Stimulated activated CD8-positive, alpha-beta memory T cell treated with anti-CD3 and anti-CD28 coated beads, Interleukin-2, amount 100 ng/mL, for 1 hour (primary cell): ENCODE results near the gene KRTAP5-2.

ENCODE experiments used
- DNase-seq, 2 donors: peaks; one replicate each; pipeline ENCODE4 v3.0.0-alpha.2; 2020; ENCODE audit warnings: low read depth in 2 of 2

The KRTAP5-2 gene

DNA sequence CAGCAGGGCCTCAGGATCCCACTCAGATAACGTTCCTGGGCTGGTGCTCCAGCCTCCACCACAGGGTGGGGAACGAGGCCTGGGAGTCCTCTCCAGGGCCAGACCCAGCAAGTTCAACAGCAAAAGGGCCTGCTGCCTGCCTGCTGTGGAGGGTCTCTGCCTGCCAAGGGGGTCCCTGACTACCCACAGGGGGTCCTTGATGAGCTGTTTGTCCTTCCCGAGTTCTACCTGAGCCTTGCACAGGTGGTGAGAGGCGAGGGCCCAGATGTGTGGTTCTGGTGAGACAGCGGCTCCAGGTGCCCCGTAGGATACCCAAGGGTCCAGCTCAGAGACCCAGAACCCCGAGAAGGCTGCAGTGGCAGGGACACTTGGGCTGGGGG, 30.4 kb downstream of the KRTAP5-2 start:
- DNase-seq = no peak

DNA sequence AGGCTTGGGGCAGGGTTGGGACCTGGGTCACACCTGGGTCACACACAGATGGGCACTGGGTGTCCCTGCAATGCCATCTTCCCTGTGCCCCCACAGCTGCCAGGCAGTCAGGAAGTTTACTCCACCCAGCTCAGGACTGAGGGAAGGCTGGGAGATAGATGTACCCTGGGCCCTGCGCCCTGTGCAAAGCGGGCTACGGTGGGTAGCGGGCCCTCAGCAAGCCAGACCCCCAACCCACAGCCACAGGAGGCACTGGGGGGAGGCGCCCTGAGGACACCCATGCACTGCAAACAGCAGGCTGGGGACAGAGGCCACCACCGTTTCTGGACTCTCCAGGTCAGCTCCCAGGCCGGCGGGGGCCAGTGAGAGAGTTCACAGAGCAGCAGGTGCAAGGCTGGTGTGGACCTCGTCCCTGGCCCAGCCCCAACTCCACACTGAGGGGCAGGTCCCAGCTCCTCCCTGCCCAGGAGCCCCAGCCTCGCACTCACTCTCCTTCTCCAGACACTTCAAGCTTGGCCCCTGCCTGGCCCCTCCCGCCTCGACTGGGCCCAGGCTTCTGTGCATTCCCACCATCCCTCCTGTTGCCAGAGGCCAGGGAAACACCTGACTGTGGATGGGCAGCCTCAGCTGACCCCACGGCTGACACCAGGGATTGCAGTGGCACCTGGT, 30.9 kb downstream of the KRTAP5-2 start:
- no peak for DNase-seq

- no peak for DNase-seq
Measured at GRCh38 chr11:1566381-1567051, 31.6 kb downstream of the KRTAP5-2 start.

DNA sequence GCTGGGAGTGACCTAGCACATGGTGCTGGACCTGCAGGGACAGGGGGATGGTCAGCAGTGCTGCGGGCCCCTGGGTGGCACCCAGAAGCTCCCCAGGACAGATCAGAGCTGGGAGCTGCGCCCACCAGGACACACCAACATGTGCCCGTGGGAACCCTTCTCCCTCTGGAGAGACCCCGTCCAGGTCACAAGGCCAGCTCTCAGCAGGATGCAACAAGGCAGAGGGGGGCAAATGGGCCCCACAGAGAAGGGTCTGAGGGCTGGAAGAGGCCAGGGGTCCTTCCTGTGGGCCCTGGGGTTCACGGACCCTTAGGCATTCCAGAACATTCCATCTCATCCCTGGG, 32.2 kb downstream of the KRTAP5-2 start:
- no peak for DNase-seq

DNA sequence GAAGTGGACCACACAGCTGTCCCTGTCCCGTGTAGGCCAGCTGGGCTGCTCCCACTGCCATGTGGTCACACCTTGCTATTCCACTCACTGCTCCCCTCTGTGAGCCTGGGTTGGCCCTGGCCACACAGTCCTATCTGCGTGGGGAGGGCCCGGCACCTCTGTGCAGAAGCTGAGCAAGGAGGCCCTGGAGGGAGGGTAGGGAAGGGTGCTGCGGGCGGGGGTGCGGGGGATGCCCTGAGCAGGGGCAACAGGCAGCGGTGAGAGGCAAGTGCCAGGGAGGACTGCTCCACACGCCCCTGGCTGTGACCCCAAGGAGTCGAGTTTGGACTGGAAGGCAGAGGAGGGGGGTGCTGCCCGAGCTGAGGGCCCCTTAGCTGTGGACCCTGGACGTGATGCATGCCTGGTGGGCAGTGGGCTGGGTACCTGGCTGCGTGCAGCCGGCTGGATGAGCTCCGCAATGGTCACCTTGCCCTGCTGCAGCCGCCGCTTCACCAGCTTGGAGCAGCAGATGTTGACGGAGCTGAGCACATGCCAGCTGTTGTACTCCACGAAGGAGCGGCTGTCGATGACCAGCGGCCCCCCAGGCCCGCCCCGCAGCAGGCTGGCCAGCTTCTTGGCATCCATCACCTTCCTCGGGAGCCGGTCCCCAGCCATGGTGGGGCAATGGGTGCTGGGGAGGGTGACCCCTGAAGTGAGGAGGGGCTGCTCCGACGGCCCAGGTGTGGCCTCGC, 32.8 kb downstream of the KRTAP5-2 start:
- DNase-seq = no peak

DNA sequence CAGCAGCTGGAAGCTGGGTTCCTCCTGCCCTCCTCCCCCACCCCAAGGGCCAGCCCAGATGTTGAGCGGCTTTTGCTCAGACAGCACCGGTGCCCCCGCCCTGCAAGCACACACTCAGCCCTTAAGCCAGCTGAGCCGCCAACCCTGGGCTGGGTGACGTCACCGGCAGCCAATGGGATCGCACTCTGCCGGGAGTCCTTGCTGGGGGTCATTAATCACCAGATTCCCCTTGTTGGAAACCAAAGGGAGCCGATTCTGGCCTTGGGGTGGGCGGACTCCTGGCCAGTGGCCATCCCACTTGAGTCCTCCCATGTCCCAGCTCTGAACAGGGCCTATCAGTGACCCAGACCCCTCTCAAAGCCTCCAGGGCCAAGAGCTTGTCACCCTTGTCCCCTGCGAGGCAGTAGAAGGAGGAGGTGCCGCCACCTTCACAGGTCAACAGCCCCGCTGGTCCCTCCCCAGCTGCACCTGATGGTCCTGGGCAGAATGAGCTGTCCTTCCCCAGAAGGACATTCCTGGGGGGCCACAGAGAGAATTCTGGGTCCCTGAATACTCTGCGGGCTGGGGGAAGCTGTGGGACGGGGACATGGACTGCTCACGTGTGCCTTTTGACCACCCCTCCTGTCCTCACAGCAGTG, 33.4 kb downstream of the KRTAP5-2 start:
- no peak for DNase-seq

GRCh38 chr11:1563697-1564534, 34.2 kb downstream of the KRTAP5-2 start:
- DNase-seq = no peak

GRCh38 chr11:1563149-1563638, 34.9 kb downstream of the KRTAP5-2 start:
- DNase-seq = no peak

GRCh38 chr11:1562469-1563148, 35.5 kb downstream of the KRTAP5-2 start:
- DNase-seq = no peak

DNA sequence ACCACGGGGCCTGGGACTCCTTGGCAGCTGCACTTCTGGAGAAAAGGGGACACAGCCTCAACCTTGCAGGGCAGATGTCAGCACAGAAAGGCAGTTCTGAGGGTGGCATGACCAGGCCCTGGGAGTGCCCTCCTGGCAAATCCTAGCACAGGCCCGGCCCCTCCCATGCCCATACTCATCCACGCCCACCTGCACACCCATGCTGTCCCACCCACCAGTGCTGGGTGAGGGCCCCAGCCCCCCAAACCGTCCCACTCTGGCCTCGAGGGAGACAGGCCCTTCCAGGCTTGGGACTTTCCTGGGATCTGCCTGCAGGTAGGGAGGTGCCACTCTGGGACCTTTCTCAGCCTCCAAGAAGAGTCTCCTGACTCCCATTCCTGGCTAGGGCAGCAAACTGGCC, 36.1 kb downstream of the KRTAP5-2 start:
- no peak for DNase-seq

GRCh38 chr11:1561266-1561665, 36.8 kb downstream of the KRTAP5-2 start:
- no peak for DNase-seq

DNA sequence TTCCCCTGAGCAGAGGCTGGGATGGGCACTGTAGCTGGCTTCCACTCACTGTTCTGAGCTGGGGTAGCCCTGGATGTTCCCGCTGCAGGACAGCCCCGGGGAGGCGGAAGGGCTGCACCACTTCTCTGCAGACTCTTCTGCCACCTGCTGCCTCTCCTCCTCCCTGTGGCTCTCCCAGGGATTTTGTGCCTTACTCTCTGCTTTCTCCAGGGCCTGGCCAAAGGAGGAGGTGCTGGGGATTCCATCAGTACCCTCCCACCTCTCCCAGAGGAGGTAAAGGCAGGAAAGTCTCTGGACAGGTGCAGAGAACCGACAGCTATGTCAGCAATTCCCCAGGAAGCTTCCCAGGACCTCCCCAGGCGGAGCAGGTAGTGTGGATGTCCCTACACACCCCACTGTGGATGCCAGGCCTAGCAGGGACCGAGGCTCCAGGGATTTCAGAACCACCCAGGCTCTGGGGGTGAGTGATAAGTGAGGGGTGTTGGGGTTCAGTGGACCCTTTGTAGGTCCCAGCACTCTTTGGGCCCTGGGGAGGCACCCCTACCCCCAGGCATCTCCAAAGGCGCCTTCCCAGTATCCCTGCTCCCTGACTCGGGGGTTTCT, 37.3 kb downstream of the KRTAP5-2 start:
- DNase-seq = no peak

DNA sequence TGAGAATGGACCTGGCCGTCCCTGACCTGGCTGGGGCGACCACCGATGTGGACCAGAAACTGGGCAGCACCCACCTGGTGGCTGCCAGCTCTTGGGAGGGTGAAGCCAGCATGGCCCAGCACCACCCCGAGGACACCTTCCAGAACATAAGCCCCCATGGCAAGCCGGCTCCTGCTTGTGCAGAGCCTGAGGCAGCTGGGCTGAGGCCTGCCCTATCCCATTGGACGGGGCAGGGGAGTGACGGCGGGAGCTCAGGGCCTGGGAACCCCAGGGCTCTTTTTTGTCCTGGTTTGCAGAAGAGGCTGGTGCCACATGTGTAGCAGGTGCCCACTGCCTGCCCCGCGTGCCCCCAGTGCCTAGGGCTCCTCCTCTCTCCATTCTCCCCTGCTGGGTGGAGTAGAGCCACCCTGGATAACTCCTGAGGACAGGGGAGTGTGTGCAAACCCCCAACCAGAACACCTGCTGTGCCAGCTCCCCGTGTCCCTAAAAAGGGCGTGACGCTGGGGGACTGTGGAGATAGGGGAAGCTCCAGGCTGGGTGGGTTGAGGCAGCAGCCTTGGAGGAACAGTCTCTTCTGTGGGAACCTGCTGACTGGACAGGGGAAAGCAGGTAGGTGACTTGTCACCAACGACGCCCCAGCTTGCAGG, 38.0 kb downstream of the KRTAP5-2 start:
- no peak for DNase-seq

GRCh38 chr11:1559111-1559951, 38.8 kb downstream of the KRTAP5-2 start:
- no peak for DNase-seq

- no peak for DNase-seq
Measured at GRCh38 chr11:1558775-1559110, 39.4 kb downstream of the KRTAP5-2 start.

DNA sequence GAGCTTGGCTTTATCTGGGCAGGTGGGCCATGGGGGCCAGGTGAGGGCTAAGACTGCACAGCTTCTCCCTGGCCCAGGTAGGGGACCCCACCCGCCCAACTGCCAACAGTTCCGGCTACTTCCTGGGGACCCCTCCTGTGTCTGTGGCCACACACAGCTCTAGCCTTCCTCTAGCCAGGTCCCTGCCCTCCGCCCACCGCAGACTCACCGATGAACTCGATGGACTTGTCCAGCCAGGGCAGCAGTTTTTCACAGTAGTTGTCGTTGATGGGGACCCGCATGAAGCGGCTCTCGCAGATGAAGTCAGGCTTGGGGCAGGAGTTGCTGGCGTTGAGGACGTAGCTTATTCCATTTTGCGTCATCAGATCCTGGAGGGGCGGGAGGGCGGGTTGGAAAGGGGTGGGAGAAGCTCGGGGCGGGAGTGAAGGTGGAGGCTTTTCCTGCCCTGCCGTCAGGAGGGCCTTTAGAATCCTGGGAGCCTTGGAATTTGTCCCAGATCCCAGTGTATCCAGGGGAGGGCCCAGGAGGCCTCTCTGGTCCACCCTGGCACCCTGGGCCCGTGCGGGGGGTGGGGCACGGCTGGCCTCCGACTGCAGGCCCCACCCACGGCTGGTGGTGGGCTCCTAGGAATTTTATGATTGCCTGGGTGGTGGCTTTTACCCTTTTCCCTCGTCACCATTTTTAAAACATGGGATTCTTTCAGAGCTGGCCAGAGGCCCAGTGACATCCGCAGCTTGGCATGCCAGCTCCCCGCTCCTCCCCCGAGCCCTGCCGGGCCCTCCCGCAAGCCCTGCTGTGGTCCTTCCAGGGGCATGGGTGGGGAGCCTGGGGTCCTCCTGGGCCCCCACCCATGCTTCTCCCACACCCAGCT, 40.0 kb downstream of the KRTAP5-2 start:
- DNase-seq = no peak

DNA sequence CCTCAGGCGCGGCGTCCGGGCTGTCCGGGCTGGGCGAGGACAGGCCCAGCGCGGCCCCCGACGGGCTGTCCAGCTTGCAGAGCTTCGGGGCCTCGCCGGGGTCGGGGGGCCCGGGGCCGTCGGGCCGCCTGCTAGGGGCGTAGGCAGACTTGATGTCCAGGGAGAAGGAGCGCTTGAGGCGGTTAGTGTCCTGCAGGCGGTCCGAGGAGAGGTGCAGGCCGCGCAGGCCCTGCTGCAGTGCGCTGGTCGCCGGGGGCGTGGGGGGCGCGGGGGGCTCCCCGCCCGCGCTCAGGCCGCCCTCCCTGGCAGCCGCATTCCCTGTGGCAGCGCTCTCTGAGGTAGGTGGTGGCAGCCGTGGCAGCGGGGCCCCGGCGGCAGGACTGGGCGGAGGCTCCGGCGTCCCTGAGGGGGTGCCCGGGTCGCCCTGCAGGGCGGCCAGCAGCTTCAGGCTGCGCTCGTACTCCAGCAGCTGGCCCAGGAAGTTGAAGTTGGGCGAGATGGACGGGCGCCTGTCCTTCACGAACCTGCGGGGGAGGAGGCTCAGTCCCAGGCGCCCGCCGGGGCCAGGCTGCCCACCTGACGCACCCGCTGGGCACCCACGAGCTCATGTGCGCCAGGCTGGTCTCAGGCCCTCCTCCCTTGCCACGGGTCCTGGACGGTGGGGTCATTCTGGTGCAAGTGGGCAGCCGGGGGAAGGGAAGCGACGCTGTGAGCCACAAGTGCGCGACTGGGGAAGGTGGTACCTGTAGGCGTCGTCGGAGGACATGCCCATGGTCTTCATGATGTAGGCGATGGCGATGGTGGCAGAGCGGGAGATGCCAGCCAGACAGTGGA, 40.8 kb downstream of the KRTAP5-2 start:
- no peak for DNase-seq
